Hematopoietic multipotent progenitor cell treated with erythropoietin and hydrocortisone succinate and interleukin-3 and kit ligand, for 17 days (in vitro differentiated cells): ENCODE data around the gene HEATR1.
"Not testable (repeated sequence)": the region's sequence is repeated elsewhere in the genome, so short reads cannot be mapped to it uniquely, and the experiment has no call there.

Experiments
- DNase-seq: peaks from one replicate; pipeline ENCODE4 v3.0.0-alpha.2; 2015; ENCODE audit warnings: low spot score

Gene HEATR1

GRCh38 chr1:236603991-236604904 is at the start of gene HEATR1:
TSS of gene HEATR1 (minus strand) at chr1:236604516. CDS start at chr1:236604095, 421 bp downstream.
- peak; percentile 88 for DNase-seq

- DNase-seq: no peak
Observed at GRCh38 chr1:236645016-236645680, 40.8 kb upstream of the HEATR1 start.

GRCh38 chr1:236642763-236643162 is 38.4 kb upstream of the HEATR1 start:
- no peak for DNase-seq

- DNase-seq: no peak
Observed at GRCh38 chr1:236639686-236640085, 35.4 kb upstream of the HEATR1 start.

GRCh38 chr1:236638945-236639344 is 34.6 kb upstream of the HEATR1 start:
- DNase-seq: no peak

GRCh38 chr1:236636017-236636416 is 31.7 kb upstream of the HEATR1 start:
- no peak for DNase-seq

- no peak for DNase-seq
Observed at GRCh38 chr1:236627727-236628408, 23.6 kb upstream of the HEATR1 start.

- DNase-seq: no peak
Observed at GRCh38 chr1:236623371-236624166, 19.3 kb upstream of the HEATR1 start.

- no peak for DNase-seq
Observed at GRCh38 chr1:236622407-236622806, 18.1 kb upstream of the HEATR1 start.

- DNase-seq: no peak
Observed at GRCh38 chr1:236619398-236619797, 15.1 kb upstream of the HEATR1 start.

GRCh38 chr1:236618507-236618906 is 14.2 kb upstream of the HEATR1 start:
- DNase-seq: no peak

- no peak for DNase-seq
Observed at GRCh38 chr1:236615399-236616148, 11.3 kb upstream of the HEATR1 start.

GRCh38 chr1:236612349-236612748 is 8.0 kb upstream of the HEATR1 start:
- no peak for DNase-seq

GRCh38 chr1:236608930-236609726 is 4.8 kb upstream of the HEATR1 start:
- peak; percentile 46 for DNase-seq

GRCh38 chr1:236607597-236607996 is 3.3 kb upstream of the HEATR1 start:
- not testable (repeated sequence) for DNase-seq

GRCh38 chr1:236604905-236605806 is 840 bp upstream of the HEATR1 start:
- no peak for DNase-seq

GRCh38 chr1:236602171-236602570 is 2.1 kb downstream of the HEATR1 start:
- no peak for DNase-seq

GRCh38 chr1:236590553-236591150 is 13.7 kb downstream of the HEATR1 start:
- no peak for DNase-seq

- DNase-seq: no peak
Observed at GRCh38 chr1:236589531-236589930, 14.8 kb downstream of the HEATR1 start.
